Aorta (tissue), 5 donors: ENCODE results near the gene IGSF3. TPM values are rescaled to one million over a fixed set of nuclear protein-coding genes. Genes with fewer than 3 reads are reported as not detected.
"Not testable (repeated sequence)": the region's sequence is repeated elsewhere in the genome, so short reads cannot be mapped to it uniquely, and the experiment has no call there.

Experiments
- ATAC-seq: fragments of 200-7000 bp; cut with Tn5 transposase; one replicate; pipeline ENCODE4 v1.9.1; 2022; ENCODE audit warnings: moderate library complexity; ENCODE audit not compliant: low FRiP score
- DNase-seq, 2 donors: peaks; one replicate each; pipeline ENCODE4 v3.0.0-alpha.2; 2020
- H3K27ac ChIP-seq, 2 donors: one replicate each; pipeline ENCODE4 v1.5.1; 2013; ENCODE audit warnings: low read length in 2 of 2, mild to moderate bottlenecking in 2 of 2, moderate library complexity in 2 of 2, control low read depth in 1 of 2, inconsistent platforms in 1 of 2, low read depth in 1 of 2
- H3K27me3 ChIP-seq, 2 donors: one replicate each; pipeline ENCODE4 v1.6.1; 2013; ENCODE audit warnings: control low read depth in 1 of 2, low read length in 1 of 2, mild to moderate bottlenecking in 1 of 2, moderate library complexity in 1 of 2; ENCODE audit not compliant: insufficient read depth in 2 of 2, control insufficient read depth in 1 of 2
- H3K36me3 ChIP-seq, 2 donors: one replicate each; pipeline ENCODE4 v1.6.1; 2013; ENCODE audit warnings: control low read depth in 1 of 2, low read length in 1 of 2, mild to moderate bottlenecking in 1 of 2; ENCODE audit not compliant: insufficient read depth in 2 of 2, control insufficient read depth in 1 of 2
- H3K4me1 ChIP-seq, 2 donors: one replicate each; pipeline ENCODE4 v1.6.1; 2013; ENCODE audit warnings: low read length in 2 of 2, control low read depth in 1 of 2, mild to moderate bottlenecking in 1 of 2, moderate library complexity in 1 of 2; ENCODE audit not compliant: insufficient read depth in 2 of 2, control insufficient read depth in 1 of 2
- H3K4me3 ChIP-seq, 2 donors: one replicate each; pipeline ENCODE4 v1.5.1; 2013; ENCODE audit warnings: low read length in 2 of 2, control low read depth in 1 of 2, mild to moderate bottlenecking in 1 of 2
- H3K9me3 ChIP-seq: one replicate; pipeline ENCODE4 v1.6.1; 2013; ENCODE audit warnings: mild to moderate bottlenecking, low read length; ENCODE audit not compliant: control insufficient read depth
- WGBS, 2 donors: extraction: QIAGEN DNeasy Blood & Tissue Kit; methylation state at CpG; one replicate each; pipeline ENCODE4 v1.1.7; 2013; 5-methylcytosine and 5-hydroxymethylcytosine counted together
- intact Hi-C, 2 donors: fragments of 100-400 bp; cut with DNase I; formaldehyde crosslinking; loops; one replicate each; pipeline versions ENCODE4 v1.14.2 to v1.15.0; 2022
- polyA plus RNA-seq, 2 donors: library from polyadenylated mRNA; stranded (reverse); fragments of 200-250 nt; gene quantifications; one replicate each; pipeline ENCODE4 v1.2.3, GENCODE V29; 2013
- total RNA-seq, 2 donors: library from RNA; stranded (reverse); fragmentation: NEBNext Ultra II Directional; extraction: Animal tissue kit (Norgen Biotek cat#: 25700); gene quantifications; one replicate each; pipeline ENCODE4 v1.2.1, GENCODE V29; 2021
- donor health status: healthy with polysubstance abuse.
- donor health status: Bipolar disorder and iron deficiency.
- donor health status: DM: no; HTN: no; CAD: no.
- donor health status: DM: no; HTN: no; CAD: no.
- donor health status: DM: yes; HTN: yes; CAD: no.

IGSF3 gene
- total and polyA plus RNA-seq, 4 donors, result 0.18 to 5.9 (median 0.93) TPM

GRCh38 chr1:116622496-116622895 is 45.0 kb downstream of the IGSF3 start:
- ATAC-seq, H3K4me1 ChIP-seq, H3K27me3 ChIP-seq, H3K27ac ChIP-seq, H3K9me3 ChIP-seq, DNase-seq, H3K4me3 ChIP-seq, H3K36me3 ChIP-seq, intact Hi-C loops: not testable (repeated sequence)
- WGBS, 2 donors, result 69 to 71% methylated on average over 2 of the region's 2 CpGs

- H3K27me3 ChIP-seq, intact Hi-C loops, H3K4me3 ChIP-seq, DNase-seq, H3K36me3 ChIP-seq, H3K4me1 ChIP-seq, ATAC-seq, H3K9me3 ChIP-seq, H3K27ac ChIP-seq: not testable (repeated sequence)
- WGBS, 2 donors, result 66 to 88% methylated on average over 2 of the region's 2 CpGs
Observed at GRCh38 chr1:116621756-116622155, 45.8 kb downstream of the IGSF3 start.

- DNase-seq, H3K4me1 ChIP-seq, H3K36me3 ChIP-seq, H3K9me3 ChIP-seq, H3K27me3 ChIP-seq, H3K27ac ChIP-seq, ATAC-seq, H3K4me3 ChIP-seq, intact Hi-C loops: not testable (repeated sequence)
- WGBS, 2 donors, result 97% methylated on average over 3 of the region's 3 CpGs
Observed at GRCh38 chr1:116620392-116620791, 47.1 kb downstream of the IGSF3 start.

- H3K9me3 ChIP-seq, H3K36me3 ChIP-seq, ATAC-seq, DNase-seq, H3K4me3 ChIP-seq, H3K27ac ChIP-seq, intact Hi-C loops, H3K27me3 ChIP-seq, H3K4me1 ChIP-seq: not testable (repeated sequence)
- WGBS, 2 donors, result 76 to 78% methylated on average over 4 of the region's 4 CpGs
Observed at GRCh38 chr1:116619106-116619505, 48.4 kb downstream of the IGSF3 start.

- H3K36me3 ChIP-seq, H3K4me3 ChIP-seq, intact Hi-C loops, H3K27me3 ChIP-seq, DNase-seq, H3K27ac ChIP-seq, H3K9me3 ChIP-seq, ATAC-seq, H3K4me1 ChIP-seq: not testable (repeated sequence)
- WGBS, 2 donors, result 80 to 83% methylated on average over 5 of the region's 5 CpGs
Observed at GRCh38 chr1:116617808-116618207, 49.7 kb downstream of the IGSF3 start.

- 86 to 93% methylated on average over 7 to 13 of the region's 13 CpGs for WGBS, 2 donors
- H3K9me3 ChIP-seq, H3K4me3 ChIP-seq, intact Hi-C loops, DNase-seq, H3K27me3 ChIP-seq, ATAC-seq, H3K36me3 ChIP-seq, H3K4me1 ChIP-seq, H3K27ac ChIP-seq: not testable (repeated sequence)
Observed at GRCh38 chr1:116613825-116614224, 53.7 kb downstream of the IGSF3 start.

- intact Hi-C loops, result not testable (repeated sequence)
- 93 to 94% methylated on average over 6 of the region's 6 CpGs for WGBS, 2 donors
Observed at GRCh38 chr1:116609801-116610371, 57.6 kb downstream of the IGSF3 start.

GRCh38 chr1:116608841-116609240 is 58.7 kb downstream of the IGSF3 start:
- H3K27ac ChIP-seq, ATAC-seq, H3K4me1 ChIP-seq, H3K9me3 ChIP-seq, intact Hi-C loops, DNase-seq, H3K36me3 ChIP-seq, H3K4me3 ChIP-seq, H3K27me3 ChIP-seq: not testable (repeated sequence)
- 92 to 93% methylated on average over 2 of the region's 2 CpGs for WGBS, 2 donors

More at GRCh38 chr1:116609801-116610371, 57.6 kb downstream of the IGSF3 start:
- H3K4me1 ChIP-seq, H3K4me3 ChIP-seq, H3K27ac ChIP-seq, ATAC-seq, H3K36me3 ChIP-seq, DNase-seq, H3K9me3 ChIP-seq, H3K27me3 ChIP-seq: not testable (repeated sequence)

- H3K4me1 ChIP-seq, H3K27me3 ChIP-seq, H3K4me3 ChIP-seq, H3K27ac ChIP-seq, intact Hi-C loops, DNase-seq, H3K9me3 ChIP-seq, ATAC-seq, H3K36me3 ChIP-seq: not testable (repeated sequence)
- WGBS, 2 donors, result 75 to 86% methylated on average over 8 to 12 of the region's 12 CpGs
Observed at GRCh38 chr1:116608151-116608550, 59.4 kb downstream of the IGSF3 start.
